RWPE2 (cell line): ENCODE data around the gene NBDY.

Experiments used
- ATAC-seq: fragments of 200-7000 bp; cut with Tn5 transposase; 3 replicates; pipeline ENCODE4 v1.9.1; 2021; ENCODE audit warnings: low read depth
- DNase-seq: peaks from one replicate; pipeline ENCODE4 v3.0.0-alpha.2; 2020; ENCODE audit warnings: low spot score
- H3K27ac ChIP-seq: fragments of 450-650 bp; 2 replicates; pipeline ENCODE4 v1.5.1; 2017; ENCODE audit warnings: mild to moderate bottlenecking; ENCODE audit not compliant: poor library complexity, severe bottlenecking
- H3K27me3 ChIP-seq: fragments of 250-450 bp; sonication (Bioruptor Pico); 2 replicates; pipeline ENCODE4 v1.5.1; 2021; ENCODE audit warnings: mild to moderate bottlenecking, moderate library complexity; ENCODE audit not compliant: insufficient read depth, poor library complexity, severe bottlenecking
- H3K36me3 ChIP-seq: fragments of 250-450 bp; sonication (Bioruptor Pico); 2 replicates; pipeline ENCODE4 v1.5.1; 2020; ENCODE audit warnings: low read depth, mild to moderate bottlenecking, moderate library complexity
- H3K4me1 ChIP-seq: fragments of 250-450 bp; sonication (Bioruptor Pico); 2 replicates; pipeline ENCODE4 v1.5.1; 2021; ENCODE audit warnings: mild to moderate bottlenecking, moderate library complexity; ENCODE audit not compliant: insufficient read depth, poor library complexity, severe bottlenecking
- H3K4me3 ChIP-seq: fragments of 250-450 bp; sonication (Bioruptor Pico); 2 replicates; pipeline ENCODE4 v1.5.1; 2021; ENCODE audit warnings: mild to moderate bottlenecking, moderate library complexity; ENCODE audit not compliant: severe bottlenecking
- H3K9me3 ChIP-seq: fragments of 250-450 bp; sonication (Bioruptor Pico); 2 replicates; pipeline ENCODE4 v1.5.1; 2021; ENCODE audit warnings: mild to moderate bottlenecking, moderate library complexity; ENCODE audit not compliant: severe bottlenecking
- TF ChIP-seq, protein P1 (sequence below): fragments of 450-650 bp; IDR thresholded peaks from one replicate; pipeline ENCODE4 v1.5.1; 2017; ENCODE audit warnings: mild to moderate bottlenecking, moderate library complexity; ENCODE audit not compliant: poor library complexity, severe bottlenecking

The NBDY gene

DNA sequence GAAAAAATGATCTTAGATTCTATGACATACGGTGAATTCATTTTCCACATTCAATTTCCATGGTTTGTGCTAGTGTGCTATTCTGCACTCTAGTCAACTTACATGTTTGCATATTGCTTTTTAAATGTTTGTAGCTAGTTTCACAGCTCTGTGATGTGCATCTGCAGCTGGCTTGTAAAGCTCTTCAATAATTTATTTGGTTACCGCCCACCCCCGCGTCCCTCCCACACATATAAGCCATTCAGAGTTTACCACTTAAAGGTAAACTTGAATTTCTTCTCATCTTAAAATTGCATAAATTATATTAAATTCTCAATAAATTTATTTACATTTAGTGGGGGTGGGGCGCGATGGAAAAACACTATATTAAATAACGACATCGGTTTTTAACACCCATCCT is 291 bp upstream of the NBDY start:
- no peak for DNase-seq
- Histone ChIP-seq H3K27me3 (no peaks in the 10 kb centered on the region), H3K4me1 (no peaks in the 10 kb centered on the region), H3K27ac (peak overlapping the region; percentile 52), H3K4me3 (peak overlapping the region; percentile 58), H3K36me3 (peaks cover 2% of the 10 kb centered on the region; the same call in 1 of the 2 replicates), H3K9me3 (no peaks in the 10 kb centered on the region)
- TF ChIP-seq, protein P1, sequence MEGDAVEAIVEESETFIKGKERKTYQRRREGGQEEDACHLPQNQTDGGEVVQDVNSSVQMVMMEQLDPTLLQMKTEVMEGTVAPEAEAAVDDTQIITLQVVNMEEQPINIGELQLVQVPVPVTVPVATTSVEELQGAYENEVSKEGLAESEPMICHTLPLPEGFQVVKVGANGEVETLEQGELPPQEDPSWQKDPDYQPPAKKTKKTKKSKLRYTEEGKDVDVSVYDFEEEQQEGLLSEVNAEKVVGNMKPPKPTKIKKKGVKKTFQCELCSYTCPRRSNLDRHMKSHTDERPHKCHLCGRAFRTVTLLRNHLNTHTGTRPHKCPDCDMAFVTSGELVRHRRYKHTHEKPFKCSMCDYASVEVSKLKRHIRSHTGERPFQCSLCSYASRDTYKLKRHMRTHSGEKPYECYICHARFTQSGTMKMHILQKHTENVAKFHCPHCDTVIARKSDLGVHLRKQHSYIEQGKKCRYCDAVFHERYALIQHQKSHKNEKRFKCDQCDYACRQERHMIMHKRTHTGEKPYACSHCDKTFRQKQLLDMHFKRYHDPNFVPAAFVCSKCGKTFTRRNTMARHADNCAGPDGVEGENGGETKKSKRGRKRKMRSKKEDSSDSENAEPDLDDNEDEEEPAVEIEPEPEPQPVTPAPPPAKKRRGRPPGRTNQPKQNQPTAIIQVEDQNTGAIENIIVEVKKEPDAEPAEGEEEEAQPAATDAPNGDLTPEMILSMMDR, result no peak
- peak; percentile 46 for ATAC-seq

GRCh38 chrX:56733459-56734046 is 4.5 kb downstream of the NBDY start:
- H3K9me3 ChIP-seq, result no peaks in the 10 kb centered on the region
- ATAC-seq (peak; percentile 47; the same call in 2 of the 3 replicates), DNase-seq (no peak)
- no peak overlapping the region for H3K27ac ChIP-seq
- no peak overlapping the region for H3K4me3 ChIP-seq
- H3K36me3 ChIP-seq, result peaks cover 6% of the 10 kb centered on the region
- H3K4me1 ChIP-seq, result no peaks in the 10 kb centered on the region
- TF ChIP-seq, protein P1, result peak; percentile 61
- no peaks in the 10 kb centered on the region for H3K27me3 ChIP-seq

DNA sequence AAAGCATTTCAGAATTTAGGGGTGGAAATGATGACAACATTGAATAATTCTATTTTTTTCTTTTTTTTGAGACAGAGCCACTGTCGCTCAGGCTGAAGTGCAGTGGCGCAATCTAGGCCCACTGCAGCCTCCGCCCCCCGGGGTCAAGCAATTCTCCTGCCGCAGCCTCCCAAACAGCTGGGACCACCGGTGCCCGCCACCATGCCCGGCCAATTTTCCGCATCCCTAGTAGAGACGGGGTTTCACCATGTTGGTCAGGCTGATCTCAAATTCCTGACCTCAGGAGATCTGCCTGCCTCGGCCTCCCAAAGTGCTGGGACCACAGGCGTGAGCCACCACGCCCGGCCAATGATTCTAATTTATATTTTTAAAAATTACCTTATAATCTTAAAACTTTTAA is 7.2 kb downstream of the NBDY start:
- DNase-seq, result no peak
- ATAC-seq, result no peak
- H3K27me3 ChIP-seq, result no peaks in the 10 kb centered on the region
- no peaks in the 10 kb centered on the region for H3K9me3 ChIP-seq
- H3K4me3 ChIP-seq, result no peak overlapping the region
- TF ChIP-seq, protein P1, result no peak
- H3K36me3 ChIP-seq, result peaks cover 6% of the 10 kb centered on the region
- H3K4me1 ChIP-seq, result no peaks in the 10 kb centered on the region
- H3K27ac ChIP-seq, result no peak overlapping the region

DNA sequence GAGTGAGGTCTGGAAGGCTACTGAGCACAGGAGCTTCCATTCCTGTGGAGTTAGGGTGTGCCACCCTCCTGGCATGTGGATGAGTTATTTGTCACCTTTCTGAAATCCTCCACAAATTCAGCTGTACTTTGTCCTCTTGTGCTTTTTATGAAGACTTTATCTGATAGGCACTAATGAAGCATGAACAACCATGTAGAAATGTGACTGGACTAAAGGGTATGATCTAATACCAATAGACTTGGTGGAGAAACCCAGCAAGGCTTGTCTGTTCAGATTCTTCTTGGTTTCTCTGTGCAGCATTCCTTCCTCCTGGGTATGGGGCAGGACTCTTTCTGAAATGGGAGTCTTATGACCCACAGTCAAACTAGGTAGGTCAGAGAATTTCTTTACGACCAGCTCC is 9.6 kb downstream of the NBDY start:
- TF ChIP-seq, protein P1, result no peak
- H3K4me1 ChIP-seq, result no peaks in the 10 kb centered on the region
- H3K27me3 ChIP-seq, result no peaks in the 10 kb centered on the region
- DNase-seq, result no peak
- H3K4me3 ChIP-seq, result no peak overlapping the region
- no peaks in the 10 kb centered on the region for H3K9me3 ChIP-seq
- peaks cover 5% of the 10 kb centered on the region for H3K36me3 ChIP-seq
- no peak overlapping the region for H3K27ac ChIP-seq
- ATAC-seq, result no peak

GRCh38 chrX:56744996-56745395 is 16.0 kb downstream of the NBDY start:
- peak; percentile 90 for ATAC-seq
- peaks cover 19% of the 10 kb centered on the region for H3K4me1 ChIP-seq
- DNase-seq, result no peak
- TF ChIP-seq, protein P1, result no peak
- no peak overlapping the region for H3K4me3 ChIP-seq
- H3K27ac ChIP-seq, result peak overlapping the region; percentile 3
- no peaks in the 10 kb centered on the region for H3K27me3 ChIP-seq
- H3K36me3 ChIP-seq, result no peaks in the 10 kb centered on the region
- no peaks in the 10 kb centered on the region for H3K9me3 ChIP-seq
